ENCODE measurements around the gene INAFM1. TPM values are rescaled to one million over a fixed set of nuclear protein-coding genes. Genes with fewer than 3 reads are reported as not detected.

The INAFM1 gene
- 1.8 and 1.9 TPM in 2 replicates for total RNA-seq (2014; rRNA removed; shearing (Covaris generic))

GRCh38 chr19:47274071-47274890, at the start of gene INAFM1:
TSS of gene INAFM1 (plus strand) at chr19:47274885. CDS start at chr19:47274920, 35 bp downstream.
- DNase-seq (ENCODE audit: low read depth): peak; percentile 86

- DNase-seq (ENCODE audit: low read depth): peak; percentile 89
Observed at GRCh38 chr19:47225746-47226425, 48.8 kb upstream of the INAFM1 start.

GRCh38 chr19:47226426-47227351, 48.0 kb upstream of the INAFM1 start:
- peak; percentile 88 for DNase-seq (ENCODE audit: low read depth)

- peak; percentile 94 for DNase-seq (ENCODE audit: low read depth)
Observed at GRCh38 chr19:47227352-47228167, 47.1 kb upstream of the INAFM1 start.

GRCh38 chr19:47228168-47228936, 46.3 kb upstream of the INAFM1 start:
- peak; percentile 50 for DNase-seq (ENCODE audit: low read depth)

GRCh38 chr19:47228937-47229675, 45.6 kb upstream of the INAFM1 start:
- DNase-seq (ENCODE audit: low read depth): peak; percentile 36

- peak; percentile 28 for DNase-seq (ENCODE audit: low read depth)
Observed at GRCh38 chr19:47229676-47230053, 45.0 kb upstream of the INAFM1 start.

- DNase-seq (ENCODE audit: low read depth): peak; percentile 43
Observed at GRCh38 chr19:47230054-47230920, 44.4 kb upstream of the INAFM1 start.

GRCh38 chr19:47230921-47231214, 43.8 kb upstream of the INAFM1 start, which contains the start of gene BBC3:
TSS of gene BBC3 (minus strand) at chr19:47231199. CDS start at chr19:47228431, 2,768 bp downstream.
- no peak for DNase-seq (ENCODE audit: low read depth)

- peak; percentile 73 for DNase-seq (ENCODE audit: low read depth)
Observed at GRCh38 chr19:47231215-47232054, 43.2 kb upstream of the INAFM1 start.

- DNase-seq (ENCODE audit: low read depth): peak; percentile 71
Observed at GRCh38 chr19:47232422-47233211, 42.1 kb upstream of the INAFM1 start.

- no peak for DNase-seq (ENCODE audit: low read depth)
Observed at GRCh38 chr19:47236072-47236675, 38.5 kb upstream of the INAFM1 start.

GRCh38 chr19:47239152-47239551, 35.5 kb upstream of the INAFM1 start:
- DNase-seq (ENCODE audit: low read depth): no peak

- peak; percentile 67 for DNase-seq (ENCODE audit: low read depth)
Observed at GRCh38 chr19:47239610-47240296, 34.9 kb upstream of the INAFM1 start.

GRCh38 chr19:47240556-47240955, 34.1 kb upstream of the INAFM1 start:
- no peak for DNase-seq (ENCODE audit: low read depth)

Measured in RPMI7951 (cell line).